GM12892 (cell line): ENCODE results near the gene TMA16.

Experiments
- POLR2A ChIP-seq: IDR thresholded peaks from 2 replicates; pipeline ENCODE4 v1.6.1; 2011; ENCODE audit warnings: low read depth, low read length, control low read depth
- POLR2AphosphoS5 ChIP-seq: IDR thresholded peaks from 2 replicates; pipeline ENCODE4 v1.6.1; 2011; ENCODE audit warnings: low read depth, low read length, control low read depth

DNA sequence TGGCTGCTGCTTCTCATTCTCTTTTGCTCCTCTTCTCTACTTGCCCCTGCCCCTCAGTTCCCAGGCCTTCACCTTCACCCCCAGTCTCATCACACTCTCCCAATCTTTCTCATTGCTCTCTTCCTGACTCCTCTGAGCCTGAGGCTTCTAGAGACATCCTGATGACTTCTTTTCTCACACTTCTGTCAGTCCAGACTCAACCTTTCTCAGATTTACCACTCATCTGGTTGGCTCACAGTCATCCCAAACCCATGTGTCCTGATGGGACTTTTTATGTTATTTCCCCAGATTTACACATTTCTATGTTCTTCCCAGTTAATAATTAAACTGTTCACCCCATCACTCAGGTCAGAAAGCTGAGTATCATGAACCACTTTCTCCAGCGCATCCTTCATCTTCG is 68.0 kb downstream of the TMA16 start:
- TF ChIP-seq POLR2AphosphoS5, result no peak
- TF ChIP-seq POLR2A, result no peak
